ENCODE measurements around the gene OR7G3.

OR7G3 gene

GRCh38 chr19:9150650-9151049 lies 23.9 kb upstream of the OR7G3 start:
- TF ChIP-seq SPI1 (IDR thresholded peaks at IDR 0.05; ENCODE audit: low read depth, low read length) (no peak), PAX5 (IDR thresholded peaks at IDR 0.05; ENCODE audit: insufficient read depth, low read length, severe bottlenecking) (no peak), POLR2AphosphoS5 (IDR thresholded peaks at IDR 0.05; ENCODE audit: low read depth, low read length) (no peak), TAF1 (IDR thresholded peaks at IDR 0.05; ENCODE audit: low read depth, low read length) (no peak), POU2F2 (IDR thresholded peaks at IDR 0.05; ENCODE audit: low read depth, low read length) (no peak), POLR2A (IDR thresholded peaks at IDR 0.05; ENCODE audit: low read depth, low read length) (no peak)
- no peak for FAIRE-seq
- no peak for DNase-seq (ENCODE audit: insufficient read length, low spot score)

GRCh38 chr19:9149997-9150396 lies 23.2 kb upstream of the OR7G3 start:
- TF ChIP-seq POLR2AphosphoS5 (IDR thresholded peaks at IDR 0.05; ENCODE audit: low read depth, low read length) (no peak), SPI1 (IDR thresholded peaks at IDR 0.05; ENCODE audit: low read depth, low read length) (no peak), POLR2A (IDR thresholded peaks at IDR 0.05; ENCODE audit: low read depth, low read length) (no peak), TAF1 (IDR thresholded peaks at IDR 0.05; ENCODE audit: low read depth, low read length) (no peak), POU2F2 (IDR thresholded peaks at IDR 0.05; ENCODE audit: low read depth, low read length) (no peak), PAX5 (IDR thresholded peaks at IDR 0.05; ENCODE audit: insufficient read depth, low read length, severe bottlenecking) (no peak)
- DNase-seq (ENCODE audit: insufficient read length, low spot score) = no peak
- FAIRE-seq = no peak

GRCh38 chr19:9148697-9149096 lies 21.9 kb upstream of the OR7G3 start:
- FAIRE-seq (no peak), DNase-seq (ENCODE audit: insufficient read length, low spot score) (no peak)
- TF ChIP-seq SPI1 (IDR thresholded peaks at IDR 0.05; ENCODE audit: low read depth, low read length) (no peak), POLR2A (IDR thresholded peaks at IDR 0.05; ENCODE audit: low read depth, low read length) (no peak), POU2F2 (IDR thresholded peaks at IDR 0.05; ENCODE audit: low read depth, low read length) (no peak), POLR2AphosphoS5 (IDR thresholded peaks at IDR 0.05; ENCODE audit: low read depth, low read length) (no peak), TAF1 (IDR thresholded peaks at IDR 0.05; ENCODE audit: low read depth, low read length) (no peak), PAX5 (IDR thresholded peaks at IDR 0.05; ENCODE audit: insufficient read depth, low read length, severe bottlenecking) (no peak)

- TF ChIP-seq POLR2AphosphoS5 (IDR thresholded peaks at IDR 0.05; ENCODE audit: low read depth, low read length) (no peak), SPI1 (IDR thresholded peaks at IDR 0.05; ENCODE audit: low read depth, low read length) (no peak), PAX5 (IDR thresholded peaks at IDR 0.05; ENCODE audit: insufficient read depth, low read length, severe bottlenecking) (no peak), POLR2A (IDR thresholded peaks at IDR 0.05; ENCODE audit: low read depth, low read length) (no peak), POU2F2 (IDR thresholded peaks at IDR 0.05; ENCODE audit: low read depth, low read length) (no peak)
- DNase-seq (ENCODE audit: insufficient read length, low spot score) (no peak), FAIRE-seq (no peak)
Measured at GRCh38 chr19:9146882-9147281, 20.1 kb upstream of the OR7G3 start.

GRCh38 chr19:9144920-9145319 lies 18.2 kb upstream of the OR7G3 start:
- FAIRE-seq (no peak), DNase-seq (ENCODE audit: insufficient read length, low spot score) (no peak)
- TF ChIP-seq POU2F2 (IDR thresholded peaks at IDR 0.05; ENCODE audit: low read depth, low read length) = no peak
- TF ChIP-seq SPI1 (IDR thresholded peaks at IDR 0.05; ENCODE audit: low read depth, low read length) = no peak
- no peak for TF ChIP-seq POLR2AphosphoS5 (IDR thresholded peaks at IDR 0.05; ENCODE audit: low read depth, low read length)
- no peak for TF ChIP-seq PAX5 (IDR thresholded peaks at IDR 0.05; ENCODE audit: insufficient read depth, low read length, severe bottlenecking)
- no peak for TF ChIP-seq TAF1 (IDR thresholded peaks at IDR 0.05; ENCODE audit: low read depth, low read length)
- no peak for TF ChIP-seq POLR2A (IDR thresholded peaks at IDR 0.05; ENCODE audit: low read depth, low read length)

- FAIRE-seq (peak; percentile 92), DNase-seq (ENCODE audit: insufficient read length, low spot score) (peak; percentile 64)
- TF ChIP-seq PAX5 (IDR thresholded peaks at IDR 0.05; ENCODE audit: insufficient read depth, low read length, severe bottlenecking) = no peak
- TF ChIP-seq POLR2A (IDR thresholded peaks at IDR 0.05; ENCODE audit: low read depth, low read length) = peak; percentile 95
- peak; percentile 87; the same call in 1 of the 2 replicates for TF ChIP-seq TAF1 (IDR thresholded peaks at IDR 0.05; ENCODE audit: low read depth, low read length)
- peak; percentile 48 for TF ChIP-seq SPI1 (IDR thresholded peaks at IDR 0.05; ENCODE audit: low read depth, low read length)
- peak; percentile 89 for TF ChIP-seq POLR2AphosphoS5 (IDR thresholded peaks at IDR 0.05; ENCODE audit: low read depth, low read length)
- 0 out of 2 replicates have a peak, but pooled peaks have one; percentile 50 for TF ChIP-seq POU2F2 (IDR thresholded peaks at IDR 0.05; ENCODE audit: low read depth, low read length)
Measured at GRCh38 chr19:9140159-9140874, 13.6 kb upstream of the OR7G3 start, which contains the start of gene ZNF317. Gene ZNF317, plus strand, starts transcription at chr19:9140397. Its CDS starts 15,620 bp downstream, at chr19:9156017.

- TF ChIP-seq POLR2A (IDR thresholded peaks at IDR 0.05; ENCODE audit: low read depth, low read length) (peak; percentile 52; the same call in 1 of the 2 replicates), TAF1 (IDR thresholded peaks at IDR 0.05; ENCODE audit: low read depth, low read length) (no peak), PAX5 (IDR thresholded peaks at IDR 0.05; ENCODE audit: insufficient read depth, low read length, severe bottlenecking) (no peak), POLR2AphosphoS5 (IDR thresholded peaks at IDR 0.05; ENCODE audit: low read depth, low read length) (peak; percentile 55), POU2F2 (IDR thresholded peaks at IDR 0.05; ENCODE audit: low read depth, low read length) (no peak), SPI1 (IDR thresholded peaks at IDR 0.05; ENCODE audit: low read depth, low read length) (no peak)
- DNase-seq (ENCODE audit: insufficient read length, low spot score) = no peak
- no peak for FAIRE-seq
Measured at GRCh38 chr19:9139609-9140158, 12.9 kb upstream of the OR7G3 start.

GRCh38 chr19:9132422-9132821 lies 5.7 kb upstream of the OR7G3 start:
- no peak for TF ChIP-seq POU2F2 (IDR thresholded peaks at IDR 0.05; ENCODE audit: low read depth, low read length)
- no peak for TF ChIP-seq SPI1 (IDR thresholded peaks at IDR 0.05; ENCODE audit: low read depth, low read length)
- TF ChIP-seq PAX5 (IDR thresholded peaks at IDR 0.05; ENCODE audit: insufficient read depth, low read length, severe bottlenecking) = no peak
- no peak for TF ChIP-seq TAF1 (IDR thresholded peaks at IDR 0.05; ENCODE audit: low read depth, low read length)
- TF ChIP-seq POLR2AphosphoS5 (IDR thresholded peaks at IDR 0.05; ENCODE audit: low read depth, low read length) = no peak
- no peak for TF ChIP-seq POLR2A (IDR thresholded peaks at IDR 0.05; ENCODE audit: low read depth, low read length)
- DNase-seq (ENCODE audit: insufficient read length, low spot score) = no peak
- FAIRE-seq = no peak

- TF ChIP-seq TAF1 (IDR thresholded peaks at IDR 0.05; ENCODE audit: low read depth, low read length) (no peak), PAX5 (IDR thresholded peaks at IDR 0.05; ENCODE audit: insufficient read depth, low read length, severe bottlenecking) (no peak), POLR2AphosphoS5 (IDR thresholded peaks at IDR 0.05; ENCODE audit: low read depth, low read length) (no peak), SPI1 (IDR thresholded peaks at IDR 0.05; ENCODE audit: low read depth, low read length) (peak; percentile 58; the same call in 1 of the 2 replicates), POU2F2 (IDR thresholded peaks at IDR 0.05; ENCODE audit: low read depth, low read length) (no peak), POLR2A (IDR thresholded peaks at IDR 0.05; ENCODE audit: low read depth, low read length) (no peak)
- FAIRE-seq (no peak), DNase-seq (ENCODE audit: insufficient read length, low spot score) (no peak)
Measured at GRCh38 chr19:9130965-9131364, 4.2 kb upstream of the OR7G3 start.

All from GM12891 (cell line).